DND-41 (cell line): Measurements from ENCODE around the gene NUP42.

ENCODE experiments used
- CTCF ChIP-seq: IDR thresholded peaks from 2 replicates; pipeline ENCODE4 v1.5.1; 2012; ENCODE audit warnings: borderline replicate concordance, low read length, moderate library complexity, mild to moderate bottlenecking; ENCODE audit not compliant: poor library complexity, severe bottlenecking; ENCODE audit errors: extremely low read depth
- EZH2 ChIP-seq: IDR thresholded peaks from 3 replicates; pipeline ENCODE4 v1.6.1; 2012; ENCODE audit warnings: borderline replicate concordance, low read depth, mild to moderate bottlenecking, moderate library complexity, low read length, inconsistent platforms; ENCODE audit not compliant: severe bottlenecking

GRCh38 chr7:23196306-23196705 lies 14.5 kb downstream of the NUP42 start:
- TF ChIP-seq CTCF (no peak), EZH2 (no peak)
